ENCODE results near the gene KIAA0319L.

Gene KIAA0319L

GRCh38 chr1:35406103-35406502 lies 151.1 kb downstream of the KIAA0319L start:
- H3K36me3 ChIP-seq (ENCODE audit: insufficient read depth, low read length): peaks cover 67% of the 10 kb centered on the region
- no peak overlapping the region for H3K4me2 ChIP-seq (ENCODE audit: insufficient read depth, low read length)
- no peaks in the 10 kb centered on the region for H3K9me3 ChIP-seq (ENCODE audit: insufficient read depth, low read length, severe bottlenecking)
- H3K9ac ChIP-seq (ENCODE audit: low read depth, low read length): no peak overlapping the region
- H3K27me3 ChIP-seq (ENCODE audit: insufficient read depth, low read length, poor library complexity): no peaks in the 10 kb centered on the region
- H2AFZ ChIP-seq (ENCODE audit: low read depth, low read length): no peak overlapping the region
- no peaks in the 10 kb centered on the region for H3K4me1 ChIP-seq (ENCODE audit: insufficient read depth, low read length)
- DNase-seq (no peak), ATAC-seq (ENCODE audit: insufficient read depth, low read depth) (no peak)
- no peak overlapping the region for H3K4me3 ChIP-seq (ENCODE audit: low read depth in 1 of 2, low read length in 2 of 2)
- TF ChIP-seq EZH2 (IDR thresholded peaks at IDR 0.05; ENCODE audit: borderline replicate concordance, low read depth, low read length, severe bottlenecking): no peak
- TF ChIP-seq CTCF (IDR thresholded peaks at IDR 0.05; ENCODE audit: borderline replicate concordance, extremely low read depth, low read length, poor library complexity, severe bottlenecking): no peak
- no peaks in the 10 kb centered on the region for H3K79me2 ChIP-seq (ENCODE audit: insufficient read depth, low read length)
- no peaks in the 10 kb centered on the region for H4K20me1 ChIP-seq (ENCODE audit: insufficient read depth, low read length)
- no peak overlapping the region for H3K27ac ChIP-seq (ENCODE audit: low read length)

GRCh38 chr1:35401049-35401448 lies 156.2 kb downstream of the KIAA0319L start:
- ATAC-seq (ENCODE audit: insufficient read depth, low read depth) (no peak), DNase-seq (no peak)
- Histone ChIP-seq H3K79me2 (ENCODE audit: insufficient read depth, low read length) (no peaks in the 10 kb centered on the region), H3K9me3 (ENCODE audit: insufficient read depth, low read length, severe bottlenecking) (no peaks in the 10 kb centered on the region), H3K4me3 (ENCODE audit: low read depth in 1 of 2, low read length in 2 of 2) (no peak overlapping the region), H3K27ac (ENCODE audit: low read length) (no peak overlapping the region), H3K36me3 (ENCODE audit: insufficient read depth, low read length) (peaks cover 71% of the 10 kb centered on the region), H2AFZ (ENCODE audit: low read depth, low read length) (no peak overlapping the region), H3K9ac (ENCODE audit: low read depth, low read length) (no peak overlapping the region), H3K27me3 (ENCODE audit: insufficient read depth, low read length, poor library complexity) (no peaks in the 10 kb centered on the region), H3K4me1 (ENCODE audit: insufficient read depth, low read length) (no peaks in the 10 kb centered on the region), H4K20me1 (ENCODE audit: insufficient read depth, low read length) (no peaks in the 10 kb centered on the region), H3K4me2 (ENCODE audit: insufficient read depth, low read length) (no peak overlapping the region)
- TF ChIP-seq EZH2 (IDR thresholded peaks at IDR 0.05; ENCODE audit: borderline replicate concordance, low read depth, low read length, severe bottlenecking): no peak
- no peak for TF ChIP-seq CTCF (IDR thresholded peaks at IDR 0.05; ENCODE audit: borderline replicate concordance, extremely low read depth, low read length, poor library complexity, severe bottlenecking)

- H3K27ac ChIP-seq (ENCODE audit: low read length): no peak overlapping the region
- DNase-seq: no peak
- H3K9ac ChIP-seq (ENCODE audit: low read depth, low read length): no peak overlapping the region
- no peak overlapping the region for H3K4me2 ChIP-seq (ENCODE audit: insufficient read depth, low read length)
- no peaks in the 10 kb centered on the region for H3K27me3 ChIP-seq (ENCODE audit: insufficient read depth, low read length, poor library complexity)
- no peaks in the 10 kb centered on the region for H4K20me1 ChIP-seq (ENCODE audit: insufficient read depth, low read length)
- H3K4me3 ChIP-seq (ENCODE audit: low read depth in 1 of 2, low read length in 2 of 2): no peak overlapping the region
- peaks cover 82% of the 10 kb centered on the region for H3K36me3 ChIP-seq (ENCODE audit: insufficient read depth, low read length)
- no peak for TF ChIP-seq EZH2 (IDR thresholded peaks at IDR 0.05; ENCODE audit: borderline replicate concordance, low read depth, low read length, severe bottlenecking)
- no peak for TF ChIP-seq CTCF (IDR thresholded peaks at IDR 0.05; ENCODE audit: borderline replicate concordance, extremely low read depth, low read length, poor library complexity, severe bottlenecking)
- H3K79me2 ChIP-seq (ENCODE audit: insufficient read depth, low read length): no peaks in the 10 kb centered on the region
- H3K9me3 ChIP-seq (ENCODE audit: insufficient read depth, low read length, severe bottlenecking): no peaks in the 10 kb centered on the region
- ATAC-seq (ENCODE audit: insufficient read depth, low read depth): no peak
- no peaks in the 10 kb centered on the region for H3K4me1 ChIP-seq (ENCODE audit: insufficient read depth, low read length)
- no peak overlapping the region for H2AFZ ChIP-seq (ENCODE audit: low read depth, low read length)
These were observed 158.5 kb downstream of the KIAA0319L start for GRCh38 chr1:35398739-35399138.

GRCh38 chr1:35394386-35394785 lies 162.8 kb downstream of the KIAA0319L start:
- peaks cover 87% of the 10 kb centered on the region for H3K36me3 ChIP-seq (ENCODE audit: insufficient read depth, low read length)
- no peaks in the 10 kb centered on the region for H3K4me1 ChIP-seq (ENCODE audit: insufficient read depth, low read length)
- H3K9ac ChIP-seq (ENCODE audit: low read depth, low read length): no peak overlapping the region
- no peak overlapping the region for H3K27ac ChIP-seq (ENCODE audit: low read length)
- no peaks in the 10 kb centered on the region for H3K9me3 ChIP-seq (ENCODE audit: insufficient read depth, low read length, severe bottlenecking)
- DNase-seq: no peak
- H2AFZ ChIP-seq (ENCODE audit: low read depth, low read length): no peak overlapping the region
- H3K4me2 ChIP-seq (ENCODE audit: insufficient read depth, low read length): no peak overlapping the region
- H4K20me1 ChIP-seq (ENCODE audit: insufficient read depth, low read length): no peaks in the 10 kb centered on the region
- no peaks in the 10 kb centered on the region for H3K79me2 ChIP-seq (ENCODE audit: insufficient read depth, low read length)
- ATAC-seq (ENCODE audit: insufficient read depth, low read depth): no peak
- H3K4me3 ChIP-seq (ENCODE audit: low read depth in 1 of 2, low read length in 2 of 2): no peak overlapping the region
- H3K27me3 ChIP-seq (ENCODE audit: insufficient read depth, low read length, poor library complexity): no peaks in the 10 kb centered on the region
- TF ChIP-seq CTCF (IDR thresholded peaks at IDR 0.05; ENCODE audit: borderline replicate concordance, extremely low read depth, low read length, poor library complexity, severe bottlenecking) (no peak), EZH2 (IDR thresholded peaks at IDR 0.05; ENCODE audit: borderline replicate concordance, low read depth, low read length, severe bottlenecking) (no peak)
